Activated CD4-positive, CD25-positive, alpha-beta regulatory T cell treated with anti-CD3 and anti-CD28 coated beads, Interleukin-2, amount 50 U/mL, for 16 hours (primary cell): ENCODE results near the gene ENDOD1.

Experiments used
- DNase-seq: peaks from one replicate; pipeline ENCODE4 v3.0.0-alpha.2; 2020; ENCODE audit warnings: low read depth, low spot score

ENDOD1 gene

DNA sequence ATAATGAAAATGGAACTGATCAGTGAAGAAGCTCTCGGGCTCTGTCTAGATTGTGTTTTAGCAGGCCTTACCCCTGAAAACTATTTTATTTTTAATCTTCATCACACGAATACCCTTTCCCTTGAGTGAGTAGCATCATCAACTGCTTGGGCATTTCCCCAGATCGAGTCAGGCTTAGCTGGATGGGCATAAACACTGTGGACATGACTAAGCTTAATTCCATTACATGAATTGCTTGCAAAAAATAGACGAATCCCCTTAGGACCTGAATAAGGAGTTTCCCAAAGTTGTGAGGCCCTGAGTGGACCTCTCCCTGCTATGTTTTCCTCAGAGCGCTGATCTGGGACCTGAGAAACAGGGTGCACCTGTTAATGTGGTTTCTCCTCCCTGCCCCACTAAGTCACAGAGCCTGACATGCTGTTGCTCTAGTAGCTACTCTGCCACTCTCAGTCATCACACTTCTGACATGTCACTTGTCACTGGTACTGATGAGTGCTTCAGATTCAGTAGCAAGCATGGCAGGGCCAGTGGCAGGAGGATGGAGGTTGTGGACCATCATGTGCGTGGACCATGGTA lies 53.5 kb downstream of the ENDOD1 start:
- DNase-seq, result no peak

- no peak for DNase-seq
These were observed 54.9 kb downstream of the ENDOD1 start for GRCh38 chr11:95144313-95145235.

GRCh38 chr11:95145430-95146060 lies 55.9 kb downstream of the ENDOD1 start:
- no peak for DNase-seq

- no peak for DNase-seq
These were observed 57.8 kb downstream of the ENDOD1 start for GRCh38 chr11:95147364-95147905.

DNA sequence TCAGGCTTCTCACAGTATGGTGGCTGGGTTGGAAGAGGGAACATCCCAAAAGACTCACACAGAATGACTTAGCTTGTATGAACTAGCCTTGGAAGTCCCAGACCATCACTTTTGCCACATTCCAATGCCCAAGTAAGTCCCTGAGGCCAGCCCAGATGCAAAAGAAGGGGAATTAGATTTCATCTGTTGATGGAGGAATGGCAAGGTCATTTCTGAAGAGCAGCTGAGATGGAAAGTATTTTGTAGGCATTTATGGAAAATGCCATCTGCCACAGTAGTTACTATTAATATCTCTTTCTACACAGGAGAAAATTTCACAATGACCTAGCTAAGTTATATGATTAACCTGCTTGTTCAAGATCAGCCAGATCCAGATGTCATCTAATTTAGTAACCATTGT lies 58.8 kb downstream of the ENDOD1 start:
- no peak for DNase-seq

DNA sequence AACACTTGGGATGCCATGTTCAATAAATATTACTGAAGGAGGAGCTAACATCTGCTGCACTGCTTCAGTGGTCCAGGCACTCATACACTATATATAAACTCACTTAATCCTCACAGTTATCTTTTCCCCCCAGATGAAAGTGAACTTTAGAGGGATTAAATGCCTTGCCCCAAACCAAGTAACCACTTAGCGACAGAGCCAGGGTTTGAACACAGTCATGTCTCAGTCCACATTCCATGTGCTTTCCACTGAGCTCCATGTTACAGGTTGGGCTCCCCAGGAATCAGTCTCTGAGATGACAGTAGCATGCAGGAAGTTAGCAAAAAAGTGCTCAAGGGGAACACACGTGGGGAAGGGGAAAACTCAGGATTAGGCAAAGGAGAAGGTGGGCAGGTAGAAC lies 59.3 kb downstream of the ENDOD1 start:
- DNase-seq, result no peak

- no peak for DNase-seq
These were observed 60.2 kb downstream of the ENDOD1 start for GRCh38 chr11:95149651-95150364.

- DNase-seq, result peak; percentile 85
These were observed 61.5 kb downstream of the ENDOD1 start for GRCh38 chr11:95150956-95151684.

- DNase-seq, result no peak
These were observed 63.5 kb downstream of the ENDOD1 start for GRCh38 chr11:95152876-95153856.

DNA sequence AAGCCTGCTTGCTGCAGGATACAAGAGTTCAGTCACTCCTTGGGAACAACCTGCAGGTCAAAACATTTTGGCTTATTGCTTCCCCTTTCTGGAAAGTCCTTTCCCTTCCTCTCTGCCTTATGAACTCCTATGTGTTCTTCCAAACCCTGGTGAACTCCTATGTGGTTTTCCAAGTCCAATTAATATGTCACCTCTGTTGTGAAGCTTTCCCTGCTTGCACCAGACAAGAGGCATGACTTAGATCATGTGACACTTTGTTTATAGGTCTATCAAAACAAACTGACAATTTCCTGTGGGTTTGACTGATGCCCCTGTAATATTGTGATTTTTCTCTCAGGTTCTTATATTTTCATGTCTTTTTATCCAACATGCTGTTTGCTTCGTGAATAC lies 64.2 kb downstream of the ENDOD1 start:
- DNase-seq, result no peak

DNA sequence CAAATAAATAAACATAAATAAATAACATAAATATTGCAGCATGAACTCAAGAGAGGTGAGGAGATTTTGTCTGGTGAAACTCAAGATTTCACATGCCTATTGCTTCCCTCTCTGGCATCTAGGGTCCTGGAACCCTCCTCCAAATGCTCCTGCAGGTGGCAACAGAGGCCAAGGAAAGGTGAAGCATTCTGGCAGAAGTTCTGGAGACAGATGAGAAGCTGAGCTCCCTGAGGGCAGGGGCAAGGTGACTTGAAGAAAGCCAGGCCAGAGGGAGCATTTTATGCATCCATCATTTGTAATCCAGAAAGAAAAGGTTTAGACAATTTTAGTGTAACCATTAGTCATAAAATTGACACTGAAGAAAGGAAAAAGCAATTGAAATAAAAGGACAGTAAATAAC lies 64.9 kb downstream of the ENDOD1 start:
- no peak for DNase-seq

- no peak for DNase-seq
These were observed 65.7 kb downstream of the ENDOD1 start for GRCh38 chr11:95155385-95155784.

GRCh38 chr11:95156133-95156721 lies 66.6 kb downstream of the ENDOD1 start:
- no peak for DNase-seq

DNA sequence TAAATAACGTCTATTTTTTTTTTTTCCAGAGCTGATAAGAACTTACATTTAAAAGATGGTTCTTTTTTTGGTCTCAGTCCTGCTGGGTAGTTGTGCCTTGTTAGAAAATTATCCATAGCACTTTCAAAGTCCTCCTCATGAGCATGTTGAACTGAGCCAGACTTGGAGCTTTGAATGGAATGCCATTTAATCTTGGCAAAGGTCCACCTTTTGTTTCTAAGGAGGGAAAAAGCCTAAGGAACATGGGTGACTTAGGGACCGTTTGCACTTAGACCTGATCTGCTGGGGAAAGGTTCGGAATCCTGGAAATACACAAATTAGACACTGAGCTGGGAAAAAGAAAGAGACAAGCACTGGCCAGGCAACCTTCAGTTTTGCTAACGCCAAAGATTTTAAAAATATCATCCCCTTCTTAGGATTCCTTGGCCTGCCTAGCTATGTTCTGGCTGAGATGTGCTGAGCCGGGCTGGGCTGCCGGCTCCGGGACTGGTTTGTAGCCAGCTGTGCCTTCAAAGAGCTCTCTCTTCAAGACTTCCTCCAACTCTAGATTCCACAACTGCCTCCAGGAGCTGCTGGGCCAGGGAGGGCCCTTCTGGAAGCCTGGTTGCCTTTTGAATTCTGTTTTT lies 67.4 kb downstream of the ENDOD1 start:
- no peak for DNase-seq

DNA sequence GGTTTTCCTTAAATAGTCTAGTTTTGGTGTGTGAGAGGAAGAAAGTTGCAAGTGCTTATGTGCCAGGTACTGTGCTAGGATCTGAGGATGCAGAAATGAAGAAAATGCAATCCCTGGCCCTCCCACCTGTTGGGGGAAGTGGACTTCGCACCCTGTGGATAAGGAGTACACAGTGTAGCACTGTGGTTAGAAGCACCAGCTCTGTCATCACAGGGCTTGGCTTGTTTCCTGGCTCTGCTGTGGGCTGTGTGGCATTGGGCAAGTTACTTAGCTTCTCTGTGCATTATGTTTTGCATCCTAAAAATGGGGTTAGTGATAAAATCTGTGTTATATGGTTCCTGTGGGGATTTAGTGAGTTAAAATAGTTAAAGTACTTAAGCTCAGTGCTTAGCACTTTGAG lies 68.2 kb downstream of the ENDOD1 start:
- DNase-seq, result no peak

DNA sequence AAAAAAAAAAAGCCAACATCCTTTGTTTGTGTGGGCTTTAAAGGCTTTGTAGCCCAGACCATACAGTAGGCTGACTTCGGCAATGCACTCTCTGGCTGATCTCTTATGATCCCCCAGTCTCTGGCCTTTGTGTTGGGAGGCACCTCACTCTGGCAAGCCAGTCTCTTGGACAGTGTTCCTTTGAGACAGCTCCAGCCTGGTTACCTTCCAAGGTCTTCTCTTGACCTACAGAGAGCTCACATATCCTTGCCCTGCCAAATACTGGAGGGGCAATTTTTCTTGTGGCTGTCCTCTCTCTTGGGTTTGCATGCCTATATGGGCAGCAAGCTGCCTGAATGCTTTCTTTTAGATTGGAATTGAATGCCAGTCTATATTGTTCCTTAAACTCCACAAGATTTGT lies 71.6 kb downstream of the ENDOD1 start:
- DNase-seq, result no peak

- no peak for DNase-seq
These were observed 73.5 kb downstream of the ENDOD1 start for GRCh38 chr11:95163106-95163505.

GRCh38 chr11:95165638-95166037 lies 76.0 kb downstream of the ENDOD1 start:
- DNase-seq, result no peak

DNA sequence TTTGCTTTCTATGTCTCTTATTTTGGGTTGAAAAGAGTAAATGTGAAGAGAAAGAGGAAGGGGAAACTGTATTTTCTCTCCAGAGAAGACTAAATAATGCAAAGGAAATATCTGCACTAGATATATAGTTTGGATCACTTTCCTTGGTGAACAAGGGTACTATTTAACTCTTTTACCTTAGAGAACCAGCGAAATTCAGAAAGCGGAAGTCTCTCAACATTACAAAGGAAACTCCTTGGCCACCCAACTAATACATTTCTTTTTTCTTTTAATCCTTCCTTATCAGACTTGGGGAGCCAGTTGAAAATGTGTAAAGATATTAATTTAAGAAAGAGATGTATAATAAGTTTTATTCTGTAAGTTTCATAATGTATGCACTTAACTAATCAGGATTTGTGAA lies 77.1 kb downstream of the ENDOD1 start:
- DNase-seq, result no peak
